Muscle layer of colon (tissue), 2 donors: ENCODE data around the gene ERMAP.

ENCODE experiments used
- H3K27ac ChIP-seq: one replicate; pipeline ENCODE4 v1.7.0; 2013; ENCODE audit warnings: low read depth, mild to moderate bottlenecking, low read length, moderate library complexity
- H3K27me3 ChIP-seq, 2 donors: one replicate each; pipeline ENCODE4 v1.7.0; 2013; ENCODE audit warnings: low read length in 2 of 2, mild to moderate bottlenecking in 2 of 2; ENCODE audit not compliant: insufficient read depth in 2 of 2, control insufficient read depth in 1 of 2
- H3K36me3 ChIP-seq: one replicate; pipeline ENCODE4 v1.7.0; 2013; ENCODE audit warnings: mild to moderate bottlenecking, low read length; ENCODE audit not compliant: insufficient read depth
- H3K4me1 ChIP-seq: one replicate; pipeline ENCODE4 v1.7.0; 2013; ENCODE audit warnings: mild to moderate bottlenecking, low read length; ENCODE audit not compliant: insufficient read depth
- H3K4me3 ChIP-seq, 2 donors: one replicate each; pipeline ENCODE4 v1.7.0; 2013; ENCODE audit warnings: low read length in 2 of 2, low read depth in 1 of 2, mild to moderate bottlenecking in 1 of 2, moderate library complexity in 1 of 2
- H3K9ac ChIP-seq: one replicate; pipeline ENCODE4 v1.7.0; 2013; ENCODE audit warnings: low read length
- H3K9me3 ChIP-seq: one replicate; pipeline ENCODE4 v1.7.0; 2013; ENCODE audit warnings: mild to moderate bottlenecking, low read length
- donor health status: abdominal sarcoma.
- donor health status: Adenocarcinoma of cecum.

Gene ERMAP, protein sequence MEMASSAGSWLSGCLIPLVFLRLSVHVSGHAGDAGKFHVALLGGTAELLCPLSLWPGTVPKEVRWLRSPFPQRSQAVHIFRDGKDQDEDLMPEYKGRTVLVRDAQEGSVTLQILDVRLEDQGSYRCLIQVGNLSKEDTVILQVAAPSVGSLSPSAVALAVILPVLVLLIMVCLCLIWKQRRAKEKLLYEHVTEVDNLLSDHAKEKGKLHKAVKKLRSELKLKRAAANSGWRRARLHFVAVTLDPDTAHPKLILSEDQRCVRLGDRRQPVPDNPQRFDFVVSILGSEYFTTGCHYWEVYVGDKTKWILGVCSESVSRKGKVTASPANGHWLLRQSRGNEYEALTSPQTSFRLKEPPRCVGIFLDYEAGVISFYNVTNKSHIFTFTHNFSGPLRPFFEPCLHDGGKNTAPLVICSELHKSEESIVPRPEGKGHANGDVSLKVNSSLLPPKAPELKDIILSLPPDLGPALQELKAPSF

DNA sequence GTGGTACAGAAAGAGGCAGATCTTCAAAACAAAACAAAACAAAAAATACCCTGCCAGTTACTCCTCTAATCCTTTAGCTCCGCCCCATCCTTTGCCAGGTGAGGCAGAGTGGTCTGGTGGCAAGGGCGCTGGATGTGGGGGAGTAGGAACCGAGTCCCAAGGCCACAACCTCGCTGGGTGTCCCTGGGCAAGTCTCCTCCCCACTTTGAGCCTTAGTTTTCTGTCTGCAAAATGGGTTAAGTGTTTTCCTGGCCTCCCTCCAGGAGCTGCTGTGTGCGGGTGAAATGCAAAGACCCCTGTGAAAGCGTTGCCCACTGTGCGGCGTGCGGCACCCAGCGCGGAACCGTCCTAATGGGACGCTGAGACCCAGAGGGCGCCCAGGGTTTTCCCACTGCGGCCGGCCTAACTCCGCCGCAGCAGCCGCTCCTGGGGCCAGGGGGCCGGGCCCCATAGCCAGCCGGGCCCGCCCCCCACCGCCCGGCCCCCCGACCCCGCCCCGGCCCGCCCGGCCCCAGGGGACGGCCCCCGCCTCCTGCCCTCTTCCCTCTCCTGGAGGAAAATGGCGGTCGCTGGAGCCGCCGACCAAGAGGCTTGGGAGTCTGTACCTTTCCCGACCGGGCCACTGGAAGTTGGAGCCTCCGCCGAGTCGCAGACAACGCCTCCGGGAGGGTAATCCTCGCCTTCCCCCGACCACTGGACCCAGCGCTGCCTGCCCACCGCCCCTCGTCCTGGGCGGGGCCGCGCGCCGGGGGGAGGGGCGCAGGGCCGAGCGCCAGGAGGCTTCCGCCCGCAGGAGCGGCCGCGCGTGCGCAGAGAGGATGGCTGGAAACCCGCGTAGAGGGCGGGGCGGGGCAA, at the start of gene ERMAP, which contains the start of gene SVBP:
Gene ERMAP, plus strand, starts transcription at position 538 of the 855 bp plus-strand sequence. CDS start 13,327 bp downstream, outside the sequence.
Gene SVBP, minus strand, starts transcription at position 813 of the 855 bp plus-strand sequence. CDS start 853 bp downstream, outside the sequence.
- H3K27me3 ChIP-seq = no peaks in the 10 kb centered on the region
- peaks cover 9% of the 10 kb centered on the region for H3K4me1 ChIP-seq
- no peaks in the 10 kb centered on the region for H3K9me3 ChIP-seq
- peak within 1 kb of the TSS; percentile 71 to 96 for H3K4me3 ChIP-seq
- H3K27ac ChIP-seq = peak within 1 kb of the TSS; percentile 89
- peak within 1 kb of the TSS; percentile 81 for H3K9ac ChIP-seq
- no peaks in the 10 kb centered on the region for H3K36me3 ChIP-seq

GRCh38 chr1:42767510-42768000, 49.4 kb upstream of the ERMAP start:
- H3K36me3 ChIP-seq = no peaks in the 10 kb centered on the region
- peak overlapping the region; percentile 81 for H3K27ac ChIP-seq
- peaks cover 21% of the 10 kb centered on the region for H3K4me1 ChIP-seq
- H3K27me3 ChIP-seq = no peaks in the 10 kb centered on the region
- peak overlapping the region; percentile 88 to 90 for H3K4me3 ChIP-seq
- H3K9me3 ChIP-seq = no peaks in the 10 kb centered on the region
- peak overlapping the region; percentile 57 for H3K9ac ChIP-seq

DNA sequence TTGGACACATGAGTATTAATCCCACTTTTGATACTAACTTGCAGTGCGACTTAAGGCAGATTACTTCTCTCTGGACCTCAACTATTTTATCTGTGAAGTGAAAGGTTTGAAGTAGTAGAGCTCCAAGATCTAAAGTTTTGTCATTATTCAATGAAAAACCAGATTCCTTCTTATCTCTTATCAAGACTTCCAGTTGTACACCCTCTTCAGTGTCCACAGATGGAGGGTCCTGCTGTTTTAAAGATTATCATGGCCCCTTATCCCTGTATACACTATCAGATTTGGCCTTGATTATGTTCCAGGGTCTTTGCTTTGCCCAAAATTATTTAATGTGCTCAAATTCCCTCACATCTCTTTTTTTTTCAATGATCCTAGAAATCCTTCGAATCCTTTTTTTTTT, 48.8 kb upstream of the ERMAP start:
- H3K4me3 ChIP-seq = peak overlapping the region; percentile 88 to 90
- peaks cover under 1% of the 10 kb centered on the region for H3K36me3 ChIP-seq
- H3K9me3 ChIP-seq = no peaks in the 10 kb centered on the region
- H3K9ac ChIP-seq = peak overlapping the region; percentile 57
- peaks cover 21% of the 10 kb centered on the region for H3K4me1 ChIP-seq
- no peaks in the 10 kb centered on the region for H3K27me3 ChIP-seq
- H3K27ac ChIP-seq = no peak overlapping the region

DNA sequence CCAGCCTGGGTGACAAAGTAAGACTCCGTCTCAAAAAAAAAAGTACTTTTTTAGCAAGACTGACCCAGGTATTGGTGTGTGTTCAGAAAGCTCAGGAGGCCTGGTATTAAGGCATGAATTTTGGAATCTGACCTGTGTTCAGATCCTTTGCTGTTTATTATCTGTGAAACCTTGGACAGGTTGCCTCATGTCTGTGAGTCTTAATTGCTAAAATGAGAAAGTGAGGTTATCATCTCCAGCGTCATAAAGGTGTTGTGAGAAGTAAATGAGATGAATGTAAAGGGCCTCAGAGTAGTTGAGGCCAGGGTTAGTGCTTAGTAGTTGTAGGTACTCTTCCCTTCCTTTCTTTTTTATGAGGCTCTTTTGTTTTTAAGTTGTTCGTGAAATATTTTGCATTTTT, 47.1 kb upstream of the ERMAP start:
- Histone ChIP-seq H3K9me3 (no peaks in the 10 kb centered on the region), H3K4me1 (peaks cover 16% of the 10 kb centered on the region), H3K36me3 (peaks cover 17% of the 10 kb centered on the region), H3K27me3 (no peaks in the 10 kb centered on the region), H3K9ac (no peak overlapping the region), H3K4me3 (no peak overlapping the region), H3K27ac (no peak overlapping the region)

- Histone ChIP-seq H3K9me3 (no peaks in the 10 kb centered on the region), H3K36me3 (peaks cover 50% of the 10 kb centered on the region), H3K4me1 (peaks cover 3% of the 10 kb centered on the region), H3K27me3 (no peaks in the 10 kb centered on the region), H3K4me3 (no peak overlapping the region), H3K9ac (no peak overlapping the region), H3K27ac (no peak overlapping the region)
Measured at GRCh38 chr1:42773420-42773819, 43.5 kb upstream of the ERMAP start.

- peaks cover 50% of the 10 kb centered on the region for H3K36me3 ChIP-seq
- H3K9ac ChIP-seq = no peak overlapping the region
- H3K9me3 ChIP-seq = no peaks in the 10 kb centered on the region
- no peaks in the 10 kb centered on the region for H3K27me3 ChIP-seq
- no peak overlapping the region for H3K4me3 ChIP-seq
- H3K4me1 ChIP-seq = no peaks in the 10 kb centered on the region
- no peak overlapping the region for H3K27ac ChIP-seq
Measured at GRCh38 chr1:42774928-42775526, 41.9 kb upstream of the ERMAP start.

DNA sequence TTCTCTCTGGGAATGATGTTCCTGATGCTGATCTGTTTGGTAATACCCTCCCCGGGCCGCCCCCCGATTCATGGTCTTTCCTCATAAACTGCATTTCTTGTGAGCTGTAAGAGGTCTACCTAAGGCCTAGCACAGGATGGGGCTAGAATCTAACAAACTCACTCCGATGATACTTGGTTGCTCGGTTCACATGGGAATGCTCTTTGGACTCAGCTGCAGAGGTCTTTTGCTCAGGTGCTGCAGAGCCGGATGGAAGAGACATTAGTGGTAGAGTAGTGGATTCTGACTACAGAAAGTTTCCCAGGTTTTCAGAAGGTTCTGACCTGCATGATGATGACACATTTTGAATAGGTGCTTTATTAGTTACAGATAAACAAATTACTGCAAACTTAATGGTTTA, 40.4 kb upstream of the ERMAP start:
- H3K27me3 ChIP-seq = no peaks in the 10 kb centered on the region
- no peak overlapping the region for H3K9ac ChIP-seq
- no peaks in the 10 kb centered on the region for H3K9me3 ChIP-seq
- H3K36me3 ChIP-seq = peaks cover 60% of the 10 kb centered on the region
- no peaks in the 10 kb centered on the region for H3K4me1 ChIP-seq
- no peak overlapping the region for H3K27ac ChIP-seq
- no peak overlapping the region for H3K4me3 ChIP-seq

DNA sequence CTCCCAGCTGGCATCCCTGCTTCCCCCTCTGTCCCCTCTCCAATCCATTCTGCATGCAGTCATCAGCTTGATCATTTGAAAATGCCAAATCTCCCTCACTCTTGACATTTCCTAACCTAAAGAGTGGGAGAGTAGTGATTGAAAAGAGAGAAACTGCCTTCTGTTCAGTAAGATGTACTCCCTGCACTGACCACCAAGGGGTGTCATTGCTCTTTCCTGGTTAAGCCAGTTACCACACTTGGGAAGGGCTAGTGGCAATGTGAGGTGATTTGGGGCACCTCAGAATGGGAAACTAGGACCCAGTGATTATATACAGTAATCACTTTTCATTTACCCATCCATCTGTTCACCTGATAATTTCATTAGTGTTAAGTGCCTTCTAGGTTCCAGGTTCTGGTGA, 39.1 kb upstream of the ERMAP start:
- Histone ChIP-seq H3K36me3 (peaks cover 60% of the 10 kb centered on the region), H3K27ac (no peak overlapping the region), H3K4me1 (no peaks in the 10 kb centered on the region), H3K9me3 (no peaks in the 10 kb centered on the region), H3K4me3 (no peak overlapping the region), H3K9ac (no peak overlapping the region), H3K27me3 (no peaks in the 10 kb centered on the region)

DNA sequence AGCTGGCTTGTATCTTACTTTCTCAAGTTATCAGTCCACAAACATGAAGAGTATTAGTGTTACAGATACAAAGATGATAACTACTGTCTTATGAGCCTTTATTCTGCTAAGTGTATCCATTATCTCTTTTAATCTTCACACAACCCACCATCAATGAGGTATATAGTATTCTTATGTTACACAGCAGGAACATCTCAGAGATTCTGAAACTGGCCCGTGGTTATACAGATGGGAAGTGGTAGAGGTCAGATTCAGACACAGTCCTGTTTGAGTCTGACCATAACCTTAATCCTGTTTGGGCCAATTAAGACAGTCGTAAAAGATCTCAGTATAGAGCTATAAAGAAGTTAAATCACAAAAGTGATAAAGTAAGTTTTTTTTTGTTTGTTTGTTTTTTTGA, 37.2 kb upstream of the ERMAP start:
- Histone ChIP-seq H3K4me3 (no peak overlapping the region), H3K9me3 (no peaks in the 10 kb centered on the region), H3K27me3 (no peaks in the 10 kb centered on the region), H3K4me1 (no peaks in the 10 kb centered on the region), H3K27ac (no peak overlapping the region), H3K9ac (no peak overlapping the region), H3K36me3 (peaks cover 44% of the 10 kb centered on the region)

- H3K27ac ChIP-seq = no peak overlapping the region
- no peak overlapping the region for H3K9ac ChIP-seq
- H3K27me3 ChIP-seq = no peaks in the 10 kb centered on the region
- no peak overlapping the region for H3K4me3 ChIP-seq
- no peaks in the 10 kb centered on the region for H3K9me3 ChIP-seq
- peaks cover 40% of the 10 kb centered on the region for H3K36me3 ChIP-seq
- no peaks in the 10 kb centered on the region for H3K4me1 ChIP-seq
Measured at GRCh38 chr1:42780176-42780575, 36.7 kb upstream of the ERMAP start.

- Histone ChIP-seq H3K4me3 (no peak overlapping the region), H3K9ac (no peak overlapping the region), H3K9me3 (no peaks in the 10 kb centered on the region), H3K36me3 (peaks cover 12% of the 10 kb centered on the region), H3K27ac (no peak overlapping the region), H3K27me3 (no peaks in the 10 kb centered on the region), H3K4me1 (no peaks in the 10 kb centered on the region)
Measured at GRCh38 chr1:42783092-42783491, 33.8 kb upstream of the ERMAP start.
